GM12878 (cell line): ENCODE measurements around the gene JADE2. TPM values are rescaled to one million over a fixed set of nuclear protein-coding genes. Genes with fewer than 3 reads are reported as not detected.
"Not testable (repeated sequence)": the region's sequence is repeated elsewhere in the genome, so short reads cannot be mapped to it uniquely, and the experiment has no call there.

Experiments used
- ATAC-seq: fragments of 200-7000 bp; cut with Tn5 transposase; 3 replicates; pipeline ENCODE4 v1.9.1; 2020; ENCODE audit warnings: mild to moderate bottlenecking, moderate library complexity
- BruUV-seq: library from RNA; stranded (reverse); fragments of 400-500 nt; replicated peaks from 2 replicates; lab custom pipeline; 2021; lab: Mats Ljungman, UMichigan
- CTCF ChIA-PET: fragments of 300-600 bp; sonication (Branson Sonifier 250); formaldehyde crosslinking; extraction: SDS; loops from one replicate; lab custom pipeline; 2021; ENCODE audit warnings: inconsistent platforms; lab: Yijun Ruan, JAX
- POLR2A ChIA-PET: fragments of 350-600 bp; formaldehyde crosslinking; extraction: SDS; loops from one replicate; lab custom pipeline; 2021; ENCODE audit warnings: inconsistent platforms; lab: Charles Lee
- RAD21 ChIA-PET: fragments of 300-600 bp; sonication (Branson Sonifier 250); formaldehyde crosslinking; loops from one replicate; lab custom pipeline; 2023; ENCODE audit warnings: antibody characterized with exemption; ENCODE audit not compliant: unreplicated experiment; lab: Charles Lee
- SMC1A ChIA-PET: fragments of 300-600 bp; sonication (Branson Sonifier 250); formaldehyde crosslinking; loops from one replicate; lab custom pipeline; 2023; ENCODE audit not compliant: unreplicated experiment, uncharacterized antibody; lab: Charles Lee
- DNase-seq: peaks from one replicate; pipeline ENCODE4 v3.0.0-alpha.2; 2011; ENCODE audit warnings: low read depth, low spot score
- FAIRE-seq: peaks from 3 replicates; lab custom pipeline; 2011; peaks lifted over from hg19 to GRCh38; lab: Jason Lieb, UNC
- H2AFZ ChIP-seq: 2 replicates; pipeline ENCODE4 v1.6.0; 2011; ENCODE audit warnings: low read depth, low read length, control low read depth; ENCODE audit not compliant: control insufficient read depth
- H3K27ac ChIP-seq: 2 replicates; pipeline ENCODE4 v1.5.1; 2011; ENCODE audit warnings: control low read depth; ENCODE audit not compliant: control insufficient read depth, insufficient read depth
- H3K27me3 ChIP-seq, 2 experiments: replicated peaks in 1 of 2; 2 replicates each; pipeline versions ENCODE4 v1.6.0 to v1.6.1; 2011; ENCODE audit warnings: low read length in 1 of 2; ENCODE audit not compliant: control insufficient read depth in 2 of 2, insufficient read depth in 2 of 2
- H3K36me3 ChIP-seq, 2 experiments: 2 replicates each; pipeline ENCODE4 v1.5.1; 2011; ENCODE audit warnings: low read length in 1 of 2; ENCODE audit not compliant: control insufficient read depth in 2 of 2, insufficient read depth in 2 of 2
- H3K4me1 ChIP-seq: 2 replicates; pipeline ENCODE4 v1.6.1; 2011; ENCODE audit warnings: mild to moderate bottlenecking, low read length, moderate library complexity, mixed read lengths; ENCODE audit not compliant: control insufficient read depth, insufficient read depth
- H3K4me2 ChIP-seq: 2 replicates; pipeline ENCODE4 v1.6.0; 2011; ENCODE audit warnings: control low read depth; ENCODE audit not compliant: control insufficient read depth, insufficient read depth
- H3K4me3 ChIP-seq: fragments of 200-600 bp; sonication (generic); 2 replicates; pipeline ENCODE4 v1.5.1; 2016
- H3K79me2 ChIP-seq: 2 replicates; pipeline ENCODE4 v1.6.0; 2011; ENCODE audit warnings: low read length; ENCODE audit not compliant: control insufficient read depth, insufficient read depth
- H3K9ac ChIP-seq: 2 replicates; pipeline ENCODE4 v1.8.0; 2011; ENCODE audit warnings: low read length, control low read depth, mixed read lengths; ENCODE audit not compliant: control insufficient read depth, insufficient read depth
- H3K9me3 ChIP-seq: replicated peaks from 3 replicates; pipeline ENCODE4 v1.5.1; 2011; ENCODE audit warnings: mild to moderate bottlenecking, low read length; ENCODE audit not compliant: control insufficient read depth, insufficient read depth
- H4K20me1 ChIP-seq: 2 replicates; pipeline ENCODE4 v1.6.0; 2011; ENCODE audit not compliant: control insufficient read depth, insufficient read depth
- DPF2 ChIP-seq: fragments of 450-650 bp; IDR thresholded peaks from 2 replicates; pipeline ENCODE4 v1.6.1; 2017; ENCODE audit warnings: mild to moderate bottlenecking
- GATAD2B ChIP-seq: fragments of 450-650 bp; conservative IDR thresholded peaks from 2 replicates; pipeline ENCODE4 v1.6.1; 2017; ENCODE audit warnings: low read depth, mild to moderate bottlenecking, moderate library complexity
- IKZF2 ChIP-seq, 2 experiments: fragments of 450-650 bp; IDR thresholded peaks; 2 replicates each; pipeline ENCODE4 v1.6.1; 2017; ENCODE audit warnings: mild to moderate bottlenecking in 2 of 2, moderate library complexity in 2 of 2
- IRF4 ChIP-seq: IDR thresholded peaks from 2 replicates; pipeline ENCODE4 v1.6.1; 2011; ENCODE audit warnings: low read depth, low read length
- ZNF384 ChIP-seq: IDR thresholded peaks from 2 replicates; pipeline ENCODE4 v1.6.1; 2012; ENCODE audit warnings: low read depth, mild to moderate bottlenecking, low read length, improper control_type of control experiment, borderline replicate concordance
- WGBS: methylation state at CpG from one replicate; pipeline ENCODE4 v1.1.6; 2016; ENCODE audit warnings: low lambda C conversion rate; ENCODE audit not compliant: insufficient replicate concordance, insufficient coverage; ENCODE audit errors: missing lambda C conversion rate; 5-methylcytosine and 5-hydroxymethylcytosine counted together
- in situ Hi-C: fragments of 300-500 bp; cut with MboI; formaldehyde crosslinking; loops from 9 replicates; pipeline ENCODE4 v1.14.3; 2018; ENCODE audit warnings: mixed read lengths
- intact Hi-C: fragments of 100-400 bp; cut with micrococcal nuclease; formaldehyde crosslinking; loops from one replicate; pipeline ENCODE4 v1.14.2; 2022; ENCODE audit not compliant: unreplicated experiment
- polyA plus RNA-seq, 11 experiments: library from polyadenylated mRNA; depleted of rRNA in 4 of 11; unstranded in 6 of 11; stranded (reverse) in 5 of 11; fragments of >200 nt; fragmentation: Nextera tagmentation in 4 of 11; fragmentation: Illumina TruSeq in 1 of 11; extraction: Ambion mirVana in 4 of 11; extraction: Trizol in 1 of 11; gene quantifications; 1 replicate in 1 of 11; 2 replicates in 10 of 11; pipeline versions ENCODE4 v1.2.1 to v1.2.3, GENCODE V29; 2011 to 2016; ENCODE audit warnings: inconsistent platforms in 2 of 11, missing spikeins in 2 of 11, low read depth in 1 of 11
- total RNA-seq, 4 experiments: library from RNA; depleted of rRNA in 3 of 4; stranded (reverse); fragments of >200 nt in 3 of 4; fragmentation: Illumina TruSeq in 1 of 4; extraction: Trizol in 1 of 4; gene quantifications; 2 replicates each; pipeline versions ENCODE4 v1.2.1 to v1.2.3, GENCODE V29; 2013 to 2021
- TF ChIP-seq, protein P1 (sequence below): IDR thresholded peaks from 2 replicates; pipeline ENCODE4 v1.6.1; 2011; ENCODE audit warnings: low read depth, mild to moderate bottlenecking, low read length, moderate library complexity, borderline replicate concordance; ENCODE audit errors: extremely low read depth

JADE2 gene
- total and polyA plus RNA-seq, 10 of the 15 experiments (the other 5 are each of a cell fraction or from before 2014, with no cell fraction given) = 1.5 to 67.0 (median 22.4) TPM

DNA sequence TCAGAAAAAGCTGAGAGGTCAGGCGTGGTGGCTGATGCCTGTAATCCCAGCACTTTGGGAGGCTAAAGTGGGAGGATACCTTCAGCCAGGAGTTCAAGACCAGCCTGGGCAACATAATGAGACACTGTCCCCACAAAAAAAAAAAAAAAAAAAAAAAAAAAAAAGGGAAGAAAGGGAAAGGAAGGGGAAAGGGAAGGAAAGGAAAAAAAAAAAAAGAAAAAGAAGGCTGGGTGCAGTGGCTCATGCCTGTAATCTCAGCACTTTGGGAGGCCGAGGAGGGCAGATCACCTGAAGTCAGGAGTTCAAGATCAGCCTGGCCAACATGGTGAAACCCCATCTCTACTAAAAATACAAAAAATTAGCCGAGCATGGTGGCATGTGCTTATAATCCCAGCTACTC is 74.3 kb downstream of the JADE2 start:
- RAD21 ChIA-PET = interaction anchor here (0.6 kb wide), 1 partner anchor 280 kb away, joined by 4 read pairs; no protein-coding TSS in a partner anchor
- intact Hi-C loops, POLR2A ChIA-PET: not testable (repeated sequence)

DNA sequence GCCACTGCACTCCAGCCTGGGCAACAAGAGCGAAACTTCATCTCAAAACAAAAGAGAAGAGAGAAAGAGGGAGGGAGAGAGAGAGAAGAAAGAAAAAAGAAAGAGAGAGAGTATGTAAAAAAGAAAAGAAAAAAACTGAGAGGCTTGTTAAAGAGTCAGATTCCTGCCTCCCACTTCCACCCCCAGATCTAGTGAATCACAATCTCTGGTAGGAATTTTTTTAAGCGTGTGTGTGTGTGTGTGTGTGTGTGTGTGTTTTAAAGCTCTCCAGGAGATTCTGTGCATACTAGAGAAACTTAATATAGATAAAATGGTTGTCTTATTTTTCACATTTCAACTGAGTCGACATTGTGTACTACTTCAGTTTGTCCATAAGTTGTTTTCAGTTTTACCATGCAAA is 75.1 kb downstream of the JADE2 start:
- H3K36me3 ChIP-seq = peaks cover 0 to 1% of the 10 kb centered on the region in 2 experiments; a peak in 1 of 4 replicates
- RAD21 ChIA-PET = no interaction called here
- intact Hi-C loops (no loop called here), in situ Hi-C loops (no loop called here)
- POLR2A ChIA-PET = no interaction called here
- H3K4me2 ChIP-seq = no peak overlapping the region
- H3K4me3 ChIP-seq = no peak overlapping the region
- WGBS = 59% methylated on average over 3 of the region's 3 CpGs
- ATAC-seq (no peak), FAIRE-seq (no peak), DNase-seq (no peak)
- H2AFZ ChIP-seq = no peak overlapping the region
- TF ChIP-seq ZNF384 (no peak), DPF2 (no peak), IRF4 (no peak), GATAD2B (no peak), IKZF2 (IDR thresholded peaks at IDR 0.05) (no peak)
- TF ChIP-seq, protein P1, sequence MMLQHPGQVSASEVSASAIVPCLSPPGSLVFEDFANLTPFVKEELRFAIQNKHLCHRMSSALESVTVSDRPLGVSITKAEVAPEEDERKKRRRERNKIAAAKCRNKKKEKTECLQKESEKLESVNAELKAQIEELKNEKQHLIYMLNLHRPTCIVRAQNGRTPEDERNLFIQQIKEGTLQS = no peak
- no peaks in the 10 kb centered on the region for H4K20me1 ChIP-seq
- peaks cover 12% of the 10 kb centered on the region for H3K4me1 ChIP-seq
- no peak overlapping the region for H3K27ac ChIP-seq
- SMC1A ChIA-PET = interaction anchor here (0.7 kb wide), 1 partner anchor 8 kb away, joined by 3 read pairs; no protein-coding TSS in a partner anchor
- no peaks in the 10 kb centered on the region; the same call in 1 of the 2 replicates for H3K79me2 ChIP-seq
- no peak overlapping the region for H3K9ac ChIP-seq
- no peaks in the 10 kb centered on the region for H3K9me3 ChIP-seq
- BruUV-seq = no TSS peak
- CTCF ChIA-PET = interaction anchor here (1.0 to 4.7 kb wide), 2 partner anchors 13 to 159 kb away, joined by 3 to 23 read pairs; no protein-coding TSS in a partner anchor
- H3K27me3 ChIP-seq = no peaks in the 10 kb centered on the region

More for the DNA sequence above, 74.3 kb downstream of the JADE2 start:
- SMC1A ChIA-PET = interaction anchor here (1.8 kb wide), 1 partner anchor 13 kb away, joined by 4 read pairs; no protein-coding TSS in a partner anchor
- H3K9ac ChIP-seq, BruUV-seq, H3K27ac ChIP-seq, ATAC-seq, H3K9me3 ChIP-seq, H2AFZ ChIP-seq, H3K4me2 ChIP-seq, H4K20me1 ChIP-seq, H3K4me3 ChIP-seq, H3K36me3 ChIP-seq, DNase-seq, H3K79me2 ChIP-seq, in situ Hi-C loops, H3K27me3 ChIP-seq, FAIRE-seq: not testable (repeated sequence)
- H3K4me1 ChIP-seq = peaks cover 20% of the 10 kb centered on the region
- 95% methylated on average over 3 of the region's 3 CpGs for WGBS
- CTCF ChIA-PET = interaction anchor here (4.7 kb wide), 1 partner anchor 13 kb away, joined by 23 read pairs; no protein-coding TSS in a partner anchor
